H1 (cell line): Measurements from ENCODE around the gene ZBTB43.

ENCODE experiments used
- BCL11A ChIP-seq, 2 experiments: IDR thresholded peaks; one replicate each; pipeline ENCODE4 v1.6.1; 2011; ENCODE audit warnings: low read depth in 2 of 2, low read length in 2 of 2, mild to moderate bottlenecking in 2 of 2
- BRCA1 ChIP-seq: IDR thresholded peaks from 2 replicates; pipeline ENCODE4 v1.6.1; 2012; ENCODE audit warnings: low read depth, low read length, improper control_type of control experiment
- CEBPB ChIP-seq: IDR thresholded peaks from 2 replicates; pipeline ENCODE4 v1.6.1; 2012; ENCODE audit warnings: low read depth, low read length
- CTCF ChIP-seq, 3 experiments: IDR thresholded peaks; 1 replicate in 2 of 3; 2 replicates in 1 of 3; pipeline versions ENCODE4 v1.5.1 to v1.6.1; 2011; ENCODE audit warnings: low read length in 3 of 3, mild to moderate bottlenecking in 3 of 3, inconsistent platforms in 2 of 3, low read depth in 1 of 3, moderate library complexity in 1 of 3; ENCODE audit not compliant: insufficient read depth in 1 of 3; ENCODE audit errors: control extremely low read depth in 1 of 3
- HDAC6 ChIP-seq: IDR thresholded peaks from one replicate; pipeline ENCODE4 v1.7.1; 2012; ENCODE audit warnings: low read depth, mild to moderate bottlenecking, inconsistent platforms, low read length, moderate library complexity
- MAX ChIP-seq: IDR thresholded peaks from 2 replicates; pipeline ENCODE4 v1.6.1; 2012; ENCODE audit warnings: inconsistent platforms
- NRF1 ChIP-seq: IDR thresholded peaks from 2 replicates; pipeline ENCODE4 v1.6.1; 2011; ENCODE audit warnings: mild to moderate bottlenecking, low read depth, low read length, improper control_type of control experiment
- POLR2A ChIP-seq, 2 experiments: IDR thresholded peaks; 1 replicate in 1 of 2; 2 replicates in 1 of 2; pipeline ENCODE4 v1.6.1; 2011; ENCODE audit warnings: low read depth in 2 of 2, low read length in 2 of 2, mild to moderate bottlenecking in 2 of 2; ENCODE audit errors: control extremely low read depth in 1 of 2
- POLR2AphosphoS5 ChIP-seq: IDR thresholded peaks from 2 replicates; pipeline ENCODE4 v1.6.1; 2011; ENCODE audit warnings: low read depth, low read length
- TAF1 ChIP-seq: IDR thresholded peaks from 2 replicates; pipeline ENCODE4 v1.6.1; 2011; ENCODE audit warnings: mild to moderate bottlenecking, low read depth, low read length
- YY1 ChIP-seq: IDR thresholded peaks from 2 replicates; pipeline ENCODE4 v1.6.1; 2011; ENCODE audit warnings: low read depth, mild to moderate bottlenecking, low read length

- no peak for TF ChIP-seq BCL11A (IDR thresholded peaks at IDR 0.05; ENCODE audit: low read depth in 2 of 2, low read length in 2 of 2)
- no peak for TF ChIP-seq TAF1
- no peak for TF ChIP-seq HDAC6
- TF ChIP-seq POLR2AphosphoS5: no peak
- TF ChIP-seq BRCA1: no peak
- TF ChIP-seq NRF1: no peak
- no peak for TF ChIP-seq POLR2A (IDR thresholded peaks at IDR 0.05; ENCODE audit: control extremely low read depth in 1 of 2, low read depth in 2 of 2, low read length in 2 of 2)
- no peak for TF ChIP-seq CTCF (IDR thresholded peaks at IDR 0.05; ENCODE audit: control extremely low read depth in 1 of 3, insufficient read depth in 1 of 3, low read depth in 1 of 3, low read length in 3 of 3)
- TF ChIP-seq CEBPB: no peak
- TF ChIP-seq MAX: no peak
- no peak for TF ChIP-seq YY1
These were observed 1.5 kb downstream of the ZBTB43 start for GRCh38 chr9:126806336-126806735.
